Naive thymus-derived CD8-positive, alpha-beta T cell (primary cell): ENCODE data around the gene SNAPC2. TPM values are rescaled to one million over a fixed set of nuclear protein-coding genes. Genes with fewer than 3 reads are reported as not detected.
"Not testable (repeated sequence)": the region's sequence is repeated elsewhere in the genome, so short reads cannot be mapped to it uniquely, and the experiment has no call there.

ENCODE experiments used
- ATAC-seq, 2 donors: fragments of 150-1000 bp; cut with Tn5 transposase in 1 of 2; sonication (Bioruptor Pico), chemical (Tn5 transposase) in 1 of 2; 1 replicate in 1 of 2; 2 replicates in 1 of 2; pipeline ENCODE4 v1.10.0; 2021; ENCODE audit warnings: mild to moderate bottlenecking in 2 of 2, moderate library complexity in 2 of 2
- POLR2A ChIA-PET: fragments of 350-600 bp; sonication (Branson Sonifier 250); formaldehyde crosslinking; loops from one replicate; lab custom pipeline; 2021; ENCODE audit warnings: antibody characterized with exemption; lab: Charles Lee
- DNase-seq, 10 donors: peaks; one replicate each; pipeline versions ENCODE4 v3.0.0 to v3.0.0-alpha.2; 2020 to 2022
- H3K27ac Mint-ChIP-seq, 10 donors: one replicate each; pipeline ENCODE4 v1.8.0; 2020 to 2022; ENCODE audit warnings: mild to moderate bottlenecking in 10 of 10, mixed read lengths in 10 of 10, moderate library complexity in 4 of 10, inconsistent platforms in 1 of 10
- H3K27me3 Mint-ChIP-seq, 5 donors: one replicate each; pipeline ENCODE4 v1.8.0; 2021 to 2022; ENCODE audit warnings: mixed read lengths in 5 of 5
- H3K36me3 Mint-ChIP-seq, 3 donors: one replicate each; pipeline ENCODE4 v1.8.0; 2020 to 2022; ENCODE audit warnings: mixed read lengths in 3 of 3, mild to moderate bottlenecking in 2 of 3, inconsistent platforms in 1 of 3
- H3K4me1 Mint-ChIP-seq, 4 donors: one replicate each; pipeline ENCODE4 v1.8.0; 2021 to 2022; ENCODE audit warnings: mixed read lengths in 4 of 4
- H3K4me3 Mint-ChIP-seq, 10 donors: one replicate each; pipeline ENCODE4 v1.8.0; 2020 to 2022; ENCODE audit warnings: mild to moderate bottlenecking in 10 of 10, mixed read lengths in 10 of 10, moderate library complexity in 6 of 10, inconsistent platforms in 1 of 10
- H3K9me3 Mint-ChIP-seq, 9 donors: one replicate each; pipeline ENCODE4 v1.8.0; 2020 to 2022; ENCODE audit warnings: mixed read lengths in 9 of 9, mild to moderate bottlenecking in 3 of 9, inconsistent platforms in 1 of 9, moderate library complexity in 1 of 9
- polyA plus RNA-seq, 3 donors: library from polyadenylated mRNA; unstranded; fragments of 300-500 nt; fragmentation: Illumina TruSeq; gene quantifications; one replicate each; pipeline ENCODE4 v1.2.3, GENCODE V29; 2021
- total RNA-seq, 8 experiments: library from RNA in 2 of 8; stranded (reverse) in 2 of 8; gene quantifications; one replicate each; pipeline ENCODE4 v1.2.3 and lab custom pipeline; 2021 to 2026

The SNAPC2 gene
- total and polyA plus RNA-seq, 5 experiments from 2014 or later, result 11.4 to 19.9 (median 14.3) TPM

DNA sequence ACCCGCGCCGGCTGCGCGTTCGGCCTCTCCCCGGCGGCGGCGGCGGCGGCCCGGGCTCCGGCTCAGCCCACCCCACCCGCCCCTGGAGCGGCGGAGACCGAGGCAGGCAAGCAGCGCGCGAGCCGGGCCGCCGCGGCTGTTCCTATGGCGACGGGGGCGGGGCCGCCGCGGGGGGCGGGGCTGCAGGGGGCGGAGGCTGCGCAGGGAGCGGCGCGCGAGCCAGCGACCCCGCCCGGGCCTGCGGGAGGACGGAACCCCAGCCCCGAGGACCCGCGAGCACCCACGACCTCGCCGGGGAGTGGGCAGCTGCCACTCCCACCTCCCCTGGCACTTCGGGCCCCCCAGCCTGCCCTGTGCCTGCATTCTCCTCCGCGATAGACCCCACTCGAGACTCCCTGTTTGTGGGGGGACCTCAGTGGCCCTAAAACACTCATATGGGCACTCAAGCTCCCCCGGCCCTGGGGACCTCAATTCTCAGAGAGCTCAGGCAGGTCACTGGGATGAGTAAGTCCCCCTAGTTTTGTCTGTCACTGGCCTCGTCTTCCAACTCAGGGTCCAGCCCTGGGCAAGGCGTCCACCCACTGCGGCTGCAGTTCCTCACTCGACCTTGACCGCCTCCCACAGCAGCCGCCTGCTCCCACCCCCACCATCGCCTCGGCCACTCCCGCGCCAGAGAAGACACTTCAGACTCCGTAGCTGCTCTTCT lies 6.0 kb downstream of the SNAPC2 start, which contains the start of gene CTXN1:
Gene CTXN1 (minus strand): TSS at position 115 of the 706 bp plus-strand sequence. CDS start 597 bp downstream, outside the sequence.
- Mint-ChIP-seq H3K4me3 (peak within 1 kb of the TSS; percentile 70 to 88 (median 82)), H3K36me3 (peaks cover 0 to 20% (median 0%) of the 10 kb centered on the region in 3 donors), H3K27me3 (peaks cover 0 to 1% (median 0%) of the 10 kb centered on the region in 5 donors), H3K9me3 (peaks cover 0 to 2% (median 0%) of the 10 kb centered on the region in 9 donors), H3K4me1 (peaks cover 13 to 42% (median 31%) of the 10 kb centered on the region in 4 donors), H3K27ac (peak within 1 kb of the TSS in 6 of 10 donors; percentile 37 to 95 (median 84))
- peak; percentile 55 to 56 for ATAC-seq
- DNase-seq, result peak; percentile 63 to 86 (median 74)
- POLR2A ChIA-PET, result interaction anchor here (1.2 to 2.2 kb wide), 2 partner anchors 17 to 22 kb away, joined by 5 to 15 read pairs; partner anchors contain the start of genes MAP2K7 and TIMM44

DNA sequence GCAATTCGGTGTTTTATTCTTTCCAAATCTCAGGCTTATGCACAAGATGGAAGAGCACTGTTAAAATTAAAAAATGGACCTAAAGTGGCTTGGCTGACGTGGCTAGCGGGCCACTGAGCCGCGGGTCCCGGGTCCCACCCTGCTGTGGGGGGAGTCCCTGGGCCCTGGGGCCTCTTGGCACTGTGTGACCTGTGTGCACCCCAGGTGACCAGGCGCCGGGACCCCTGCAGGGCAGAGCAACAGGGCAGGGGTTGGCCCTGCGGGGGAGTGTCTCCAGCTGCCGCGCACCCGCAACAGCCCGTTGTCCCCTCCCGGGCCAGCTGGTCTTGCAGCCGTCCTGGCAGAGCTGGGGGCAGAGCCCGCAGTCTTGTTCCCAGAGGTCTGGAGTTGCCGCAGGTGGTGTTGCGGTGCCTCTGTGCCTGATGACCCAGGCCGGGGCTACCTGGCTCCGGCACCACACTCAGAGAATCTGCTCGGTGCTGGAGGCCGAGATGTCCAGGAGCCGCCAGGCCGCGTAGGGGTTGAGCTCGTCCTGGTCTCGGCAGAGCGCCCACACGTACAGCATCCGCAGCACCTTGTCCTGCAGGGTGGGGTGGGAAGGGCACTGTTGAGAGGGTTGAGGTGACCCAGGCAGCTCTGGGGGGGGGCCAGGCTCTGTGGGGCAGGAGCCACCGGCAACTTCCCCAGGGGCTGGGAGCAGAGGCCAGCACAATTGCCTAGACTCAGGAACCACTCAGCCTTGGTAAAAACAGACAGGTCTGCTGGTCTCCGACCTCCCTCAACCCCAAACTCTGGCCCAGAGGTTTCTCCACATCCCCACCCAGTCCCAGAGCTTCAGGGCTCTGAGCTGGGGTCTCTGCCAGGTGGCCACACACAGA lies 6.8 kb downstream of the SNAPC2 start:
- POLR2A ChIA-PET, result interaction anchor here (1.2 to 2.2 kb wide), 2 partner anchors 17 to 23 kb away, joined by 5 to 15 read pairs; partner anchors contain the start of genes MAP2K7 and TIMM44
- H3K27ac Mint-ChIP-seq, result peak overlapping the region in 3 of 10 donors; percentile 14 to 83 (median 37)
- H3K4me1 Mint-ChIP-seq, result peaks cover 11 to 34% (median 23%) of the 10 kb centered on the region in 4 donors
- peaks cover 0 to 2% (median 0%) of the 10 kb centered on the region in 9 donors for H3K9me3 Mint-ChIP-seq
- ATAC-seq, result no peak
- peaks cover 0 to 1% (median 0%) of the 10 kb centered on the region in 5 donors for H3K27me3 Mint-ChIP-seq
- H3K4me3 Mint-ChIP-seq, result peak overlapping the region; percentile 45 to 77 (median 66)
- H3K36me3 Mint-ChIP-seq, result peaks cover 0 to 18% (median 2%) of the 10 kb centered on the region in 3 donors
- no peak for DNase-seq

DNA sequence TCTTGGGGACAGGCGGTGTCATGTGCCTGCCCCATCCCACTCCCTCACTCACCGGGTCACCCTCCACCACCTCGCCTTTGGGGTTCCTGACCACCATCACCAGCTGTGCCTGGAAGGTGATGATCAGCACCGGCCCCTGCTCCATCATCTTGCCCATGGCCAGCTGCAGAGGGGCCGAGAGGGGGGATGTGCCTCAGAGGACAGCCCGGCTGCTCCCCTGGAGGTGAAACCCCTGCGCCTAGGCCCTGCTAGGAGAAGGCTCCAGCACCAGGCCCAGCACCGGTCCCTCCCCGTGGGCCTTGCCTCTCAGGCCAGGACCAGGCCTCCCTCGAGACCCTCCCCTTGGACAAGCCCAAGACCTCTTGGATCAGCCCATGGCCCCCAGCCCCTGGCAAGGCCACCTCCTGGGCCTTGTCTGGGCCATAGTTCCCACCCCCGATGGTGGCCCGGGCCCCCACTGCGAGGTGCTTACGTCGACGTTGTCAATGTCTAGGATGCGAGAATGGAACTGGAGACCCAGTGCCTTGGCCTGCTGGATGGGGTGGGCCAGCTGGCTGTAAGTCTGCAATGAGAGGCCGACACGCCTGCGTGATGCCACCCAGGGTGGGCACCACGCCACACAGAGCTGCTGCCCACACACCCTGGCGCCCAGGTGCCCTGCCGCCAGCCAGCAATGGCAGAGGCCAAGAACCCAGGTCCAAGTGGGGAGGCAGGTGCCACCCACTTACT lies 7.6 kb downstream of the SNAPC2 start:
- DNase-seq (peak in 1 of 10 donors; percentile 17), ATAC-seq (no peak)
- Mint-ChIP-seq H3K9me3 (peaks cover 0 to 2% (median 0%) of the 10 kb centered on the region in 9 donors), H3K27me3 (peaks cover 0 to 1% (median 0%) of the 10 kb centered on the region in 5 donors), H3K36me3 (peaks cover 0 to 17% (median 2%) of the 10 kb centered on the region in 3 donors), H3K4me3 (peak overlapping the region in 4 of 10 donors; percentile 4 to 28 (median 21)), H3K27ac (peak overlapping the region in 3 of 10 donors; percentile 20 to 88 (median 83)), H3K4me1 (peaks cover 11 to 30% (median 20%) of the 10 kb centered on the region in 4 donors)
- POLR2A ChIA-PET, result interaction anchor here (1.2 to 2.2 kb wide), 2 partner anchors 16 to 24 kb away, joined by 5 to 15 read pairs; partner anchors contain the start of genes MAP2K7 and TIMM44

DNA sequence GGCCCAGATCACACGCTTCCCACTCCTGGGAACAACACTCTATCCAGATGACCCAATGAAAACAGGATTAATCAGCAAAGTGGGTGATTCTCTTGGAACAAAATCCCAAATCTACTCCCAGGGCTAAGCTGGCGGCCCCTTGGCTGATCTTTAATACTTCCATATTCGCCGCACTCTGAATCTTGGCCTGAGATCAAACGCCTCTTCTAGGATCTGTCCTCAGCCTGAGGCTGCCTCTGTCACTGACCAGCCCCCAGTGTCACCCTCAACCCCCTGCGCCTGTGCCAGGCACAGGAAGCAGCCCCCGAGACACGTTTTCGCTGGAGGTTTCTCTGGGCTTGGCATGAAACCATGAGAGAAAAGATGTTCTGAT lies 8.2 kb downstream of the SNAPC2 start:
- H3K4me3 Mint-ChIP-seq, result peak overlapping the region in 7 of 10 donors; percentile 2 to 63 (median 48)
- DNase-seq (no peak), ATAC-seq (no peak)
- peaks cover 11 to 25% (median 15%) of the 10 kb centered on the region in 4 donors for H3K4me1 Mint-ChIP-seq
- H3K9me3 Mint-ChIP-seq, result peaks cover 0 to 2% (median 0%) of the 10 kb centered on the region in 9 donors
- peaks cover 0 to 15% (median 2%) of the 10 kb centered on the region in 3 donors for H3K36me3 Mint-ChIP-seq
- POLR2A ChIA-PET, result interaction anchor here (0.9 to 4.4 kb wide), 2 partner anchors 9 to 16 kb away, joined by 3 to 21 read pairs; partner anchors contain the start of gene TIMM44
- peaks cover 0 to 1% (median 0%) of the 10 kb centered on the region in 5 donors for H3K27me3 Mint-ChIP-seq
- H3K27ac Mint-ChIP-seq, result peak overlapping the region in 4 of 10 donors; percentile 43 to 88 (median 78)

DNA sequence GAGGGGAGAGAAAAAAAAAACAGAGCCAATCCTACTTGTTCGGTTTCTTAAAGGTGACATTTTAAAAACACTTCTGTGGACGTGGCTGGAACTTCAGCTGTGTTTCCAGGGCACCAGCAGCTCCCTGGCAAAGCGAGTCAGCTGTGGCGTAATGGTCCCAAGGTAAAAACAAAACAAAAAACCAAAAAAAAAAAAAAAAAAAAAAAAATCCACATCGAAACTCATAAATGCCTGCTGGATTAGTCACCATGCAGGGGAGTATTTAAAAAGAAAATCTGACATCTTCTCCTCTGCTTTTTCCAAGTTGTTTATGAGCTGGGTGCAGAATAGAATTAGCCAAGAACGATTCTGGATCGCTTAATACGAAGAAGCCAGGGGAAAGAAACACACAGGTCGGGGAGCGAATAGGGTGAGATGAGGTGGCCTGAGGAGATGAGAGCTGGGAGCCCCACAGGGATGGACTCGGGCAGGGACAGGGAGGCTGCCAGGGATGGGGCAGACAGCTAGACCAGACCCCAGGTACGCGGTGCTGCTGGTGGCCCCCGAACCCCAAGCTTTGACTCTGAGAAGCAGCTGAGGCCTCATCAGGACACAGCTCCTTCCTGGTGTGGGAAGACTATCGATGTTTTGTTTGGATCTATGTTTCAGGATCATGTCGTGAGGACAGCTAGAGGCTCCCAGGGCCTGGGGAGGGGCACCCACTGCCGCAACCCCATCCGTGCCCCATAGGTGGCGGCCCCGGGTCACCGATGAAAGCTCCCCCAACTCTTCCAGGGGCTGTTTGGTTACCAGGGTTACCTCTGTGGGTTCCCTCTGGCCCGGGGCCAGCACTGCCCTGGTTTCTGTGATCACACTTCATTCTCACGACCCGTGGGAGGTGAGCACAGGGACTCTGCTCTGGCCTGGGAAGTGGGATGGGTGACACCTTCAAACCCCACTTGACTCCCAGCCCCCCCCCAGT lies 8.9 kb downstream of the SNAPC2 start:
- H3K27me3 Mint-ChIP-seq, result peaks cover 0 to 1% (median 0%) of the 10 kb centered on the region in 5 donors
- peaks cover 0 to 2% (median 0%) of the 10 kb centered on the region in 9 donors for H3K9me3 Mint-ChIP-seq
- H3K4me3 Mint-ChIP-seq, result peak overlapping the region in 4 of 10 donors; percentile 2 to 56 (median 13)
- DNase-seq (peak; percentile 55 to 87 (median 78)), ATAC-seq (peak; percentile 48 to 73)
- H3K4me1 Mint-ChIP-seq, result peaks cover 11 to 25% (median 14%) of the 10 kb centered on the region in 4 donors
- peaks cover 0 to 19% (median 2%) of the 10 kb centered on the region in 3 donors for H3K36me3 Mint-ChIP-seq
- POLR2A ChIA-PET, result interaction anchor here (0.6 to 4.4 kb wide), 6 partner anchors 8 to 1779 kb away, joined by 3 to 21 read pairs (median 4); partner anchors contain the start of genes ELAVL1, SNAPC2 and TIMM44
- peak overlapping the region in 7 of 10 donors; percentile 62 to 88 (median 79) for H3K27ac Mint-ChIP-seq

DNA sequence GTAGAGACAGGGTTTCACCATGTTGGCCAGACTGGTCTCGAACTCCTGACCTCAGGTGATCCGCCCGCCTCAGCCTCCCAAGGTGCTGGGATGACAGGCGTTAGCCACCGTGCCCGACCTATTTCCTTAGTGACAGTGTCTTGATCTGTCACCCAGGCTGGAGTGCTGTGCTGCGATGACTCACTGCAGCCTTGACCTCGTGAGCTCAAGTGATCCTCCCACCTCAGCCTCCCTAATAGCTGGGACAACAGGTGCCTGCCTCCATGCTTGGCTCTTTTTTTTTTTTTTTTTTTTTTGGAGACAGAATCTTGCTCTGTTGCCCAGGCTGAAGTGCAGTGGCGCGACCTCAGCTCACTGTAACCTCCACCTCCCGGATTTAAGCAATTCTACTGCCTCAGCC lies 9.9 kb downstream of the SNAPC2 start:
- Mint-ChIP-seq H3K27ac (peak overlapping the region in 3 of 10 donors; percentile 66 to 88 (median 79)), H3K36me3 (peaks cover 0 to 23% (median 4%) of the 10 kb centered on the region in 3 donors), H3K4me1 (peaks cover 9 to 24% (median 13%) of the 10 kb centered on the region in 4 donors)
- POLR2A ChIA-PET, result interaction anchor here (2.0 to 4.4 kb wide), 2 partner anchors 9 to 14 kb away, joined by 5 to 21 read pairs; partner anchors contain the start of genes SNAPC2 and TIMM44
- not testable (repeated sequence) for DNase-seq, H3K4me3 Mint-ChIP-seq, ATAC-seq, H3K9me3 Mint-ChIP-seq, H3K27me3 Mint-ChIP-seq

DNA sequence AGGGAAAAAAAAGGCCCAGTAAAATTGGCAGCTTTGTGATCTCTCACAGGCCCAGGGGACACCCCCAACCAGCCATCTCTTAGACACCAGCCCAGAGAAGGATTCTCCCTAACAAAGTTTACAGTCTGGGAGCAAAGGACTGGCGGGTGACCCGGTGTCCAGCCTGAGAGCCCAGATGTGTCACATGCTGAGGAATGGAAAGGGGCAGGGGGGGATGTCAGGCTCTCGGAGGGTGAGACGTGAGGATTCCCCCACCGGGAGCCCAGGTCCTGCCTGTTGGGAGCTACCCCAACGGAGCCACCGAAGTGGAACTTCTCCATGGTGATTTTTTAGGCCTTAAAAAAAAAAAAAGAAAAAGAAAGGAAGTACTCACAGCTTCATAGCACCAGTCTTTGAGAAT lies 10.6 kb downstream of the SNAPC2 start:
- DNase-seq (no peak), ATAC-seq (no peak)
- POLR2A ChIA-PET, result interaction anchor here (4.4 kb wide), 1 partner anchor 13 kb away, joined by 21 read pairs; the partner anchor contains the start of gene TIMM44
- Mint-ChIP-seq H3K36me3 (peaks cover 0 to 31% (median 8%) of the 10 kb centered on the region in 3 donors), H3K4me1 (peaks cover 7 to 25% (median 12%) of the 10 kb centered on the region in 4 donors), H3K27ac (no peak overlapping the region), H3K9me3 (no peaks in the 10 kb centered on the region), H3K4me3 (no peak overlapping the region), H3K27me3 (no peaks in the 10 kb centered on the region)

DNA sequence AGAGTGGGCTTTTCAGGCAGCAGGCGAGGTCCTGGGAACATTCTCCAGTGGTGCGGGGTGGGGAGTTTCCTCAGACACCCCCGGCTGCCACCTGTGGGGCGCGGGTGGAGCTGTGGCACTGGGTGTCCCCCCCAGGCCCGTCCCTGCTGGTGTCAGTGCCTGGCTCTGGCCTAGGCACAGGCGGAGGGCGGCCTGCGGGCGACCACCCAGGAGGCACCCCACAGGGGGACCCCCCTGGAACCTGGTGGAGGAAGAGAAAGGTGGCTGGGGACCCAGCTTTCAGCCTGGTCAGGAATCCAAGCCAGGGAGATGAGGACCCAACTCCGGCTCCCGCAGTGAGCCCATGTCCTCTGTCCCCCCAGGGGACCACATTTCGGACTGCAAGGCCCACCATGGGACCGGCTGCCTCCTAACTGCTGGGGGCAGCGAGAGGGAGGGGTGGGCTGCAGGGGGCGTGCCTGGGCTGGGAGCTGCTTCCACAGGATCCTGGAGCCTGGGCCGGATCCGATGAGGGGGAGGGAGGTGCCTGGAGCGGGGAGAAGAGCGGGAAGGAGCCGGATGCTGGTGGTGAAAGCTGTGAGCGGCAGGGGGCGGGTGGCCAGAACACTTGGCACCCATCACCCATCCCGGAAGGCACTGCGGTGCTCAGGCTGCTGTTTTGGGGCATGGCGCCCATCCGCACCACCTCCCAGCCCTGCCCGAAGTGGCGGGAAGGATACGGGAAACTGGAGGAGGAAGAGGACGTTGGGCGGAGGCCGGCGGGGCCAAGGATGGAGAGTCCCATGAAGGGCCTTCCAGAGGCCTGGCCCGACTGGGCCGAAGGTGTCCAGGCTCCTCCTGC lies 11.3 kb downstream of the SNAPC2 start:
- H3K4me3 Mint-ChIP-seq, result no peak overlapping the region
- DNase-seq, result no peak

DNA sequence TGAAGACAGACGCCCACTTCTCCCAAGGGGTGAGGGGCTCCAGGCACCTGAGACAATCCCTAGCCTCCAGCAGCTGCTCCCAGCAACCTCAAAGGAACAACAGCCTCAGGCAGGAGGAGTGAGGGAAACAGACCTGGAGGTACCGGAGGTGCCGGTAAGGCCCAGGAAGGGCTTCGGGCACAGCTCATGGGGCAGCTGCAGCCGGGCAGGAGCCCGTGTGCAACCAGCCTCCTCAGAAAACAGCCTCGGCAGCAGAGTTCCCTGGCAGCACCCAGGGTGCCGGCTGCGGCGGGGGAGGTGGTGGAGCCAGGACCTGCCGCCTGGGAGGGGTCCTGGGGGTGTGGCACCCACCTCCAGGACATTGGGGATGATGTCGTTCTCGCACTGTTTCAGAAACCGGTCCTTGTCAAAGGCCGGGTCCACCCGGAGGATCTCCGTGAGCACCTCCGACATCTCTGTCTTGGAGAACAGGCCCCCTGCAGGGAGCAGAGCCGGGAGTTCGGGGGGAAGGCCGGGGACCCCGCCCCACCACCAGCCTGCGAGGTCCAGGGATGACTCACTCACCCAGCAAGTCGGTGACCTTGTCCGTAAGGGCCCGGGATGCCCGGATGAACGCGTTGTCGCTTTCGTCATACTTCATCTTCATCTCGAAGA lies 12.3 kb downstream of the SNAPC2 start:
- POLR2A ChIA-PET, result interaction anchor here (4.4 kb wide), 1 partner anchor 12 kb away, joined by 21 read pairs; the partner anchor contains the start of gene TIMM44
- DNase-seq (no peak), ATAC-seq (no peak)
- peaks cover 4 to 20% (median 7%) of the 10 kb centered on the region in 4 donors for H3K4me1 Mint-ChIP-seq
- no peaks in the 10 kb centered on the region for H3K27me3 Mint-ChIP-seq
- H3K36me3 Mint-ChIP-seq, result peaks cover 0 to 44% (median 9%) of the 10 kb centered on the region in 3 donors
- no peak overlapping the region for H3K4me3 Mint-ChIP-seq
- H3K9me3 Mint-ChIP-seq, result no peaks in the 10 kb centered on the region
- no peak overlapping the region for H3K27ac Mint-ChIP-seq

More for the DNA sequence above, 11.3 kb downstream of the SNAPC2 start:
- H3K4me1 Mint-ChIP-seq, result peaks cover 5 to 23% (median 10%) of the 10 kb centered on the region in 4 donors
- no peak for ATAC-seq
- H3K36me3 Mint-ChIP-seq, result peaks cover 0 to 38% (median 9%) of the 10 kb centered on the region in 3 donors
- peak overlapping the region in 1 of 10 donors; percentile 40 for H3K27ac Mint-ChIP-seq
- no peaks in the 10 kb centered on the region for H3K27me3 Mint-ChIP-seq
- POLR2A ChIA-PET, result interaction anchor here (4.4 kb wide), 1 partner anchor 12 kb away, joined by 21 read pairs; the partner anchor contains the start of gene TIMM44
- no peaks in the 10 kb centered on the region for H3K9me3 Mint-ChIP-seq
